GM12801 (cell line): ENCODE measurements around the gene CACNA1E.

Source experiments
- CTCF ChIP-seq: IDR thresholded peaks from one replicate; pipeline ENCODE4 v1.5.1; 2011; ENCODE audit warnings: control low read depth; ENCODE audit not compliant: insufficient read length; ENCODE audit errors: extremely low read depth

Gene CACNA1E

DNA sequence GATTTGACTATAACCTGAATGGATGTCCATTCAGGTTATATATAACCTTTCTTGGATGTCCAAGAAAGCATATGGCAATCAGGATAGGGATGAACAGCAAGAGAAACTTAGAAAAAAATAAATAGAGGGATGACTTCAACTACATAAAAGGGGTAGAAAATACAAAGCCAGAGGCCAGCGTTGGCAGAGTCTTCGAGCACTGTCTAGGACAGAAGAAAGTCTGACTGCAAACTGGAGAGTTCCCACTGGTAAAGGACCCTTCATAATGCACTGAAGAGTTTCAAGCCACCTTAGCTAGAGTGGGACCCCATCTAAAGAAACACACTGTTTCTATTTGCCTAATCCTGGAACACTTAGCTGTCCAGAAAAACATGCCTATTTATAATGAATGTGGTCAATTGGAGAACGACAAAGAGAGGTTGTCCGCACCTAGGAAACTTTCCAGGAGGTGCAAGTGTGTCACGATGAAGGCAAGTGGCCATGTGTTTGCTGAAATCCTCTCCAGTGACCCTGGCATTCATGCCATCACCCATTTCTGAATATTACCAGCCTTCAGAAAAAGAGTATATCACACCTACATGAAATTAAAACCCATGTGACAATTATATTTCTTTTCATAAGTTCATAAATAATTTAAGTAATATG lies 362.8 kb downstream of the CACNA1E start:
- no peak for TF ChIP-seq CTCF

- no peak for TF ChIP-seq CTCF
Measured at GRCh38 chr1:181846681-181847080, 363.4 kb downstream of the CACNA1E start.

DNA sequence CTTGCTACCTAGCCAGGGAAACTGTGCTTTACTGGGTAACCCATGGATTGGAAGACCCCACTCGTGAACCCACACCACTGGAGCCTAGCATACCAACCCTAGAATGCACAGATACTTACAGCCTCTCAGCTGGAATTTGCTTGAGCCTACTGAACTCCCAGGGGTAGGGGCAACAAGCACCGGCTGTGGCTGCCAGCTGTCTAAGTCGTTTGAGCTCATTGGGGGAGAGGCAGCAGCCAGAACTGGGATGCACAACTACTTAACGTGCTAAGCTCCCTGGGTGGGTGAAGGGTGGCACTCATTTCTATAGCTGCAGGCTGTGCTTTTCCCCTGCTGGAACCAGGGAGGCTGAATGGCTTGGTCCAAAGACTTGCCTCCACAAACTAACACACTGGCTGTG lies 365.8 kb downstream of the CACNA1E start:
- TF ChIP-seq CTCF: no peak

- no peak for TF ChIP-seq CTCF
Measured at GRCh38 chr1:181855380-181855779, 372.1 kb downstream of the CACNA1E start.
